NCI-H526 treated with DMSO at 0.1 percent for 48 hours (cell line): ENCODE measurements around the gene TPBG.

ENCODE experiments used
- DNase-seq: peaks from one replicate; lab custom pipeline; 2025; lab: John Stamatoyannopoulos, UW

TPBG gene, protein sequence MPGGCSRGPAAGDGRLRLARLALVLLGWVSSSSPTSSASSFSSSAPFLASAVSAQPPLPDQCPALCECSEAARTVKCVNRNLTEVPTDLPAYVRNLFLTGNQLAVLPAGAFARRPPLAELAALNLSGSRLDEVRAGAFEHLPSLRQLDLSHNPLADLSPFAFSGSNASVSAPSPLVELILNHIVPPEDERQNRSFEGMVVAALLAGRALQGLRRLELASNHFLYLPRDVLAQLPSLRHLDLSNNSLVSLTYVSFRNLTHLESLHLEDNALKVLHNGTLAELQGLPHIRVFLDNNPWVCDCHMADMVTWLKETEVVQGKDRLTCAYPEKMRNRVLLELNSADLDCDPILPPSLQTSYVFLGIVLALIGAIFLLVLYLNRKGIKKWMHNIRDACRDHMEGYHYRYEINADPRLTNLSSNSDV

GRCh38 chr6:82363428-82364086, at the start of gene TPBG:
TPBG (plus strand) TSS chr6:82363817; CDS start chr6:82364962, 1,145 bp downstream.
- peak; percentile 74 for DNase-seq

GRCh38 chr6:82322386-82322785, 41.2 kb upstream of the TPBG start:
- no peak for DNase-seq

DNA sequence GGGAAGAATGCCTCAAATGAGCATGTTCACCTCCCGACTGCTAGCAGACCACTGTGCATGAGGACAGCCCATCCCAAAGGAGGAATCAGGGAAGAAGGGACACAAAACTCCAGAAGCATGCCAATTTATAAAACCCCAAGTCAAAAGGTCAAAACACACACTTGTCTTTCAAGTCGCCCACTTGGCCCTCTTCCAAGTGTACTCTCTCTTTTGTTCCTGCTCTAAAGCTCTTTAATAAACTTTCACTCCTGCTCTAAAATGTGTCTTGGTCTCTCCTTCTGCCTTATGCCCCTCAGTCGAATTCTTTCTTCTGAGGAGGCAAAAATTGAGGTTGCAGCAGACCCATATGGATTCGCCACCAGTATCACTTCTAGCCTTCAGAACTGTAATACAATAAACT, 33.9 kb upstream of the TPBG start:
- no peak for DNase-seq

GRCh38 chr6:82330171-82330804, 33.3 kb upstream of the TPBG start:
- no peak for DNase-seq

GRCh38 chr6:82331031-82331773, 32.4 kb upstream of the TPBG start:
- DNase-seq: peak; percentile 3

GRCh38 chr6:82333781-82334180, 29.8 kb upstream of the TPBG start:
- DNase-seq: no peak

DNA sequence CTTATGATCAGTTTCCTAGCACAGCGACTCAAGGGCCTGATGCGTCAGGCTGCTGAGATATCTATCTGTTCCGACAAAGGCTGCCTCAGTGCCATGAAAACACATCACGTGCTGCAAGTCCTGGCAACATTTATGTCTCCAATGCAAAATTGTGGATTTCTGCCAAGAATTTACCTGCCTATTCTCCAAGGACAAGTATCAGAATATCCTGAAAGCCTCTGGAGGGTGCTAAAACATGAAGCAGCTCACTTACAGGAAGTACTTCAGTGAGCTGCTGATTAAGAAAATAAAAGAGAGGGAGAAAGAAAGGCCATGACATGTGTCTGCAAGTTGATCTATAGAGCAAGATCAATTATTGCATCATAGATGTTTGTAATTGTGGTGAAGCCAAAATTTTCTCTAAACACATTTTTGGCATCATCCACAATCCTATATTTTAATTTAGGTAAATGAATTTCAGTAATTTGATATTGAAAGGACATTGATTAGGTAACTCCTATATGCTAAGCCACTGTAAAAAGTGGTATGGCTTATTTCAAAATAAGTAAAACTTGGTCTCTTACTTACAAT, 25.8 kb upstream of the TPBG start:
- no peak for DNase-seq

DNA sequence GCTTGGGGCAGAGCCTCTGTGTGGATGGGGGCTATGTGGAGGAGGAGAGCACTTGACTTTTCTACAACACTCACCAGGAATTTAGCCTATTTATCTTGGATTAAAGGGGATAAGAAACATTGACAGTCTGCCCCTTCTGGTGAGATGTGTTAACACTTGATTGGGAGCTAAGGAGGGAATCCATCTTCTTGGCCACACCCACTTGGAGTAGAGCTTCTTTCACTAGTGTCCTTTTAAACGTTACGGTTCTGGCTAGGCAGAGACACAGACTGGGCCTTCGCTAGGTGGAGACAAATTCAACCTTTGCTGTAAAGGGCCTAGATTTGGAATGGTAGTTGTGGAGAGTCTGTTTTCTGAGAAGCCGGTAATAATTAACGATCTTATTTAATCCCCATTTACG, 15.5 kb upstream of the TPBG start:
- no peak for DNase-seq

GRCh38 chr6:82353848-82354247, 9.8 kb upstream of the TPBG start:
- DNase-seq: no peak

GRCh38 chr6:82360552-82360951, 3.1 kb upstream of the TPBG start:
- no peak for DNase-seq

DNA sequence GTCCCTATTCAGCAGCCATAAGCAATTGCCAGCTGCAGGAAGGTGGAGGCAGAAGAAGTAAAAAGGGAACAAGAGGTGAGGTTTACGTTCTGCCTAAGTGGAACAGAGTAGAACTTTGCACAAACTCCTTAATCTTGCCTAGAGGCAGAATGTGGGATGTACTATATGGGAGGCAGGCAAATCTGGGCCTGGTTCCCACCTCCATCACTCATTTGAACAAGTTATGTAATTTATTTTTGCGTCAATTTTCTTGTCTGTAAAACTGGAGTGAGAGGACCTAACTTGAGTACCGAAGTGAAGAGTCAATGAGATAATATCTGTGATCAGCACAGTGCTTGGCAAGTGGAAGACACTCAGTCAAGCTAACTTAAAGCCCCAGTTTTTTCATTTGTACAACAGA, 2.0 kb upstream of the TPBG start:
- DNase-seq: no peak

- DNase-seq: no peak
These were observed 1.5 kb upstream of the TPBG start for GRCh38 chr6:82362144-82362543.

GRCh38 chr6:82362878-82363427, 664 bp upstream of the TPBG start:
- no peak for DNase-seq

DNA sequence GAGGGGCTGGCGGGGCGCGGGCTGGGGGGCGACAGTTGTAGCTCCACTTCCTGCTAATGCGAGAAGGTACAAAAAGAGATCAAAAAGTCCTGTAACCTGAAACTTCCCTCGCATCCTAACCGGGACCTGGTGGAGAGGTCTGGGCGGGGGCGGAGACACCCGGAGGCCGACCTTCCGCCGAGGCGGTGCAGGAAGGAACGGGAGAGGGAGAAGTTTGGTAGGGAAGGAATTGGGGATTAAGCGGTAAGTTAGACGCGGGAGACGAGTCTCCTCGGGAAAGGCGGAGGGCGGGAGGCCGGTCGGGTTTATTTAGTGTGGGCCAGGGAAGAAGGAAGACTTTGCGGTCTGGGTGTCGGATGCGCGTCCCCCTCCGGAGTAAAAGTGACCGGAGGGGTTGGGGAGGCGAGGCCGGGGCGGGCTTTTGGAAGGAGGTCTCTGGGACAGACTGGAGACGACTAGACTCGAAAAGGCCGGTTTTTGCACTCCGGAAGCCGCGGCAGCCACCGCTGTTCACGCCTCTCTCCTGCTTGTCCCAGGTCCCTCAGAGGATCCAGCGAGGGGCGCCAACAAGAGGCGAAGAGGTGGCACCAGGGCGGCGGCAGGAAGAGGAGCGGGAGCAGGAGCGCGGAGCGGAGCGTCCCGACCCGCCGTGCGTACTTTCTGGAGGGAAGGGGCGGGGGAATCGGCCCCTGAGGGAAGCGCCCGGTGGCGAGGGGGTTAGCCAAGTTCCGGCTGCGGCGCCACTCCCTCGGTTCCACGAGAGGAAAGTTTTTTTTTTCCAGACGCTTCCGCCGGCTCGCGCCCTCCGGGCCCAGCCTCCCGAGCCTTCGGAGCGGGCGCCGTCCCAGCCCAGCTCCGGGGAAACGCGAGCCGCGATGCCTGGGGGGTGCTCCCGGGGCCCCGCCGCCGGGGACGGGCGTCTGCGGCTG, 734 bp downstream of the TPBG start:
- peak; percentile 46 for DNase-seq

DNA sequence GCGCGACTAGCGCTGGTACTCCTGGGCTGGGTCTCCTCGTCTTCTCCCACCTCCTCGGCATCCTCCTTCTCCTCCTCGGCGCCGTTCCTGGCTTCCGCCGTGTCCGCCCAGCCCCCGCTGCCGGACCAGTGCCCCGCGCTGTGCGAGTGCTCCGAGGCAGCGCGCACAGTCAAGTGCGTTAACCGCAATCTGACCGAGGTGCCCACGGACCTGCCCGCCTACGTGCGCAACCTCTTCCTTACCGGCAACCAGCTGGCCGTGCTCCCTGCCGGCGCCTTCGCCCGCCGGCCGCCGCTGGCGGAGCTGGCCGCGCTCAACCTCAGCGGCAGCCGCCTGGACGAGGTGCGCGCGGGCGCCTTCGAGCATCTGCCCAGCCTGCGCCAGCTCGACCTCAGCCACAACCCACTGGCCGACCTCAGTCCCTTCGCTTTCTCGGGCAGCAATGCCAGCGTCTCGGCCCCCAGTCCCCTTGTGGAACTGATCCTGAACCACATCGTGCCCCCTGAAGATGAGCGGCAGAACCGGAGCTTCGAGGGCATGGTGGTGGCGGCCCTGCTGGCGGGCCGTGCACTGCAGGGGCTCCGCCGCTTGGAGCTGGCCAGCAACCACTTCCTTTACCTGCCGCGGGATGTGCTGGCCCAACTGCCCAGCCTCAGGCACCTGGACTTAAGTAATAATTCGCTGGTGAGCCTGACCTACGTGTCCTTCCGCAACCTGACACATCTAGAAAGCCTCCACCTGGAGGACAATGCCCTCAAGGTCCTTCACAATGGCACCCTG, 1.6 kb downstream of the TPBG start:
- peak; percentile 30 for DNase-seq

GRCh38 chr6:82367704-82368103, 4.1 kb downstream of the TPBG start:
- no peak for DNase-seq

GRCh38 chr6:82370788-82371187, 7.2 kb downstream of the TPBG start:
- peak; percentile 94 for DNase-seq

- no peak for DNase-seq
These were observed 8.4 kb downstream of the TPBG start for GRCh38 chr6:82371799-82372546.

GRCh38 chr6:82372656-82373055, 9.0 kb downstream of the TPBG start:
- DNase-seq: no peak
